Memory B cell (primary cell): ENCODE measurements around the gene LENG8.
"Not testable (repeated sequence)": the region's sequence is repeated elsewhere in the genome, so short reads cannot be mapped to it uniquely, and the experiment has no call there.

Experiments
- ATAC-seq: fragments of 150-1000 bp; cut with Tn5 transposase; 2 replicates; pipeline ENCODE4 v1.10.0; 2021; ENCODE audit warnings: low read depth, mild to moderate bottlenecking, moderate library complexity
- DNase-seq, 2 donors: peaks; one replicate each; pipeline ENCODE4 v3.0.0; 2022; ENCODE audit warnings: low spot score in 2 of 2
- H3K27ac Mint-ChIP-seq: one replicate; pipeline ENCODE4 v1.8.0; 2022; ENCODE audit warnings: mild to moderate bottlenecking, moderate library complexity, mixed read lengths
- H3K27me3 Mint-ChIP-seq: one replicate; pipeline ENCODE4 v1.8.0; 2022; ENCODE audit warnings: mixed read lengths
- H3K36me3 Mint-ChIP-seq: one replicate; pipeline ENCODE4 v1.8.0; 2022; ENCODE audit warnings: mild to moderate bottlenecking, mixed read lengths
- H3K4me1 Mint-ChIP-seq: one replicate; pipeline ENCODE4 v1.8.0; 2022; ENCODE audit warnings: mixed read lengths
- H3K4me3 Mint-ChIP-seq: one replicate; pipeline ENCODE4 v1.8.0; 2022; ENCODE audit warnings: mild to moderate bottlenecking, moderate library complexity, mixed read lengths
- H3K9me3 Mint-ChIP-seq: one replicate; pipeline ENCODE4 v1.8.0; 2022; ENCODE audit warnings: mixed read lengths

The LENG8 gene

DNA sequence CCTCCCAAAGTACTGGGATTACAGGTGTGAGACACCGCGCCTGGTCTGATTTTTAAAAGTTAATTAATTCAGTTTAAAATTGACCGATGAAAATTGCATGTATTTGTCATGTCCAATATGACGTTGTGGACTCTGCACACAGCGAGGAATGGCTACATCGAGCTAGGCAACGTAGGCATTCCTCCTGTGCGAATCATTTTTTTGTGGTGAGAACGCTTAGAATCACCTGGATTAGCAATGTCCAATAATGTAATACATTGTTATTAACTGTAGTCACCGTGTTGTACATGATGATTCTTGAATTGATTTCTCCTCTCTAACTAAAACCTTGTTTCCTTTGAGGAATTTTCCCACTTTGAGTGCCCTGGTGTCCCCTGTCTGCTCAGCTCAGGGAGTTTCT is 57.1 kb downstream of the LENG8 start:
- peaks cover 20% of the 10 kb centered on the region for H3K27me3 Mint-ChIP-seq
- peaks cover 14% of the 10 kb centered on the region for H3K4me1 Mint-ChIP-seq
- H3K9me3 Mint-ChIP-seq = peaks cover 2% of the 10 kb centered on the region
- no peaks in the 10 kb centered on the region for H3K36me3 Mint-ChIP-seq
- H3K4me3 Mint-ChIP-seq = no peak overlapping the region
- H3K27ac Mint-ChIP-seq = no peak overlapping the region
- no peak for ATAC-seq
- DNase-seq = no peak

DNA sequence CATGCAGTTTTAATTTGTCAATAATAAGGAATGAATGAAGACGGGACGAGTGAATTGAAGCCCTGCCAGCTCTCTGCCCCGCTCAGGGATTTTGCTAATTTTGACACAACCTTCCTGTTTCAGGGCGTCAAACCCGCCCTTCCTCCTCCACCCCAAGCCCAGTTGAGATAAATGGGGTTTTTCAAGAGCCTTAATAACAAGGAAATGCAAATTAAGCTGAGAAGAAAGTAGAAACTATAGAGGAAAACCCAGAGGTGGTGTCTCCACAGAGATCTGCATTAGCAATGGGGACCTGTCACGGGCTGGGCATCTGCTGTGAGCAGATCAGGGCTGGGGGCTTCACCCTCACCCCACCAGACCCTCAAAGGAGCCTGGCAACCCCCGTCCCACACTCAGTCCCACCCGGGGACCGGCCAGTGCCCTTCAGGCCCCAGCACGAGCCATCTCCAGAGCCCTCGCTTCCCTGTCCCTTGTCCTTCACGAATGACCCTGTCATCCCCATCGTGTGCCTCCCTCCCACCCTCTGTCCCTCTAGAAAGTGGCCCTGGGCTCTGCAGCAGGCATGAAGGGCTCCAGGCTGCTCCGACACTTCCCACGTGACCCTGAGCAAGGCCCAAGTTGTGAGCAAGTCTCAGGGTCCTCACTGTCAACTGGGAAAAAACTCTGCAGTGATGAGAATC is 58.2 kb downstream of the LENG8 start:
- H3K4me3 Mint-ChIP-seq = not testable (repeated sequence)

DNA sequence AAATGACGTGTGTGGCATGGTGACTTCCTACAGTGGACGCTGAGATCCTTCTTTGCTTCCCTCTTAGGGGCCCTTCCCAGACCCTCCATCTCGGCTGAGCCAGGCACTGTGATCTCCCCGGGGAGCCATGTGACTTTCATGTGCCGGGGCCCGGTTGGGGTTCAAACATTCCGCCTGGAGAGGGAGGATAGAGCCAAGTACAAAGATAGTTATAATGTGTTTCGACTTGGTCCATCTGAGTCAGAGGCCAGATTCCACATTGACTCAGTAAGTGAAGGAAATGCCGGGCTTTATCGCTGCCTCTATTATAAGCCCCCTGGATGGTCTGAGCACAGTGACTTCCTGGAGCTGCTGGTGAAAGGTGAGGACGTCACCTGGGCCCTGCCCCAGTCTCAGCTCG is 58.8 kb downstream of the LENG8 start:
- Mint-ChIP-seq H3K27me3 (peaks cover 27% of the 10 kb centered on the region), H3K27ac (no peak overlapping the region), H3K4me1 (peaks cover 14% of the 10 kb centered on the region), H3K9me3 (peaks cover 2% of the 10 kb centered on the region), H3K36me3 (no peaks in the 10 kb centered on the region), H3K4me3 (no peak overlapping the region)
- ATAC-seq = no peak
- DNase-seq = no peak

More for the DNA sequence above, 58.2 kb downstream of the LENG8 start:
- not testable (repeated sequence) for H3K36me3 Mint-ChIP-seq, H3K27ac Mint-ChIP-seq, H3K9me3 Mint-ChIP-seq, DNase-seq
- peak; percentile 66 for ATAC-seq
- Mint-ChIP-seq H3K27me3 (peaks cover 22% of the 10 kb centered on the region), H3K4me1 (peaks cover 14% of the 10 kb centered on the region)

DNA sequence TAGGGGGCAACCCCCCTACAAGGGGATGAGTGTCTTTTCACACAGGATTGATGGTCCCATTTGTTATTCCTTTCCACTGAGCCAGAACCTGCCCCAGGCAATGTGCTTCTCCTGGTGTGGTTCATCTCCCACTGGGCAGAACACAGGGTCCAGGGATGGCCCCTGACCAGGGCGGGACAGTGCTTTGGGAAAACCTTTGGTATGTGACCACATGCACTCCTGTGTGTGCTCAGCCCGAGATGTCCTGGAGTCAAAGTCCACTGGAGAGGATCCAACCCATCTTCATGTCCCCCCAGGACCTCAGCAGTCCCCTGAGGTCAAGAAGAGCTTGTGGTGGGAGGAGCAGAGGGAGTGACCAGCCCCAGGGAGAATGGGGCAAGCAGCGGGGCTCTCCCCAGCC is 59.5 kb downstream of the LENG8 start:
- not testable (repeated sequence) for H3K36me3 Mint-ChIP-seq, H3K27ac Mint-ChIP-seq, DNase-seq, H3K9me3 Mint-ChIP-seq, ATAC-seq, H3K4me3 Mint-ChIP-seq
- Mint-ChIP-seq H3K27me3 (peaks cover 31% of the 10 kb centered on the region), H3K4me1 (peaks cover 14% of the 10 kb centered on the region)

DNA sequence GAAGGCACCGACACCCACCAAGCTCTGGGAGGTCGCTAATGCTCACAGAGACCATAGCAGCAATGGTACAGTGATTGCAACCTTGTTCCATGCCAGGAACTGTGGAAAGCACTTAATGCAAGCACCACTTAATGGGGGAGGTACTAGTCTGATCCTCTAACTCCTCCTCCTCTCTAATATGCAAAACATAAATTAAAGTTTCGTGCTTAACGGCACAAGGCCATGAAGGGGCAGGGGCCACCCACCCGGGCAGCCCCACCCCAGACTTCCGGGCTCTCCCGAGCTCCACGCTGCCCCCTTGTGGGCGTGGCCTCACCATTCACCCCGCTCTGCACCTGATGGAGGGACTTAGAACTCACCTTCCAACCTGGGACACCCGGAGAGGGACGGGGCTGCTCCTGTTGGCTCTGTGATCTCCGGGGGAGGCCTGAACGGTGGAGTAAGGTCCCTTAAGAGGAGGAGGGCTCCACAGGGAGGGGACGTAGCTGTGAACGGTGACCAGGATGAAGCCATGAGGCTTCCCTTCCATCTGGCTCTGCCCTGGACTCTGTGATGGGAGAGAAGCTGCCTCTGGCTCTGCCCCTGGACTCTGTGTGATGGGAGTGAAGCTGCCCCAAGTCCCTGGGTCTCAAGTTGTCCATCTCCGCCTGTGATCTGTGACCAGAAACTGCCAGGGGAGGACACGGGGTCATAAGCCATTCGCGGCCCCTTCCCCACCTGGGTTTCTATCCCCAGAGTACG is 60.4 kb downstream of the LENG8 start:
- peaks cover 30% of the 10 kb centered on the region for H3K27me3 Mint-ChIP-seq
- H3K27ac Mint-ChIP-seq, H3K36me3 Mint-ChIP-seq, H3K4me3 Mint-ChIP-seq, DNase-seq, H3K9me3 Mint-ChIP-seq: not testable (repeated sequence)
- peaks cover 14% of the 10 kb centered on the region for H3K4me1 Mint-ChIP-seq
- peak; percentile 95 for ATAC-seq
